ENCODE results near the gene KIR3DL2. TPM values are rescaled to one million over a fixed set of nuclear protein-coding genes. Genes with fewer than 3 reads are reported as not detected.
"Not testable (repeated sequence)": the region's sequence is repeated elsewhere in the genome, so short reads cannot be mapped to it uniquely, and the experiment has no call there.

KIR3DL2 gene
- not detected in 2 replicates for total RNA-seq (2014; rRNA removed; shearing (Covaris generic))

- H3K36me3 ChIP-seq; H3K27me3 ChIP-seq; H3K4me3 ChIP-seq; H3K4me1 ChIP-seq; H3K9me3 ChIP-seq (replicated peaks); H3K27ac ChIP-seq; DNase-seq: not testable (repeated sequence)
Observed at GRCh38 chr19:54850061-54850640, at the start of gene KIR3DL2. Gene KIR3DL2 (plus strand): TSS chr19:54850443. CDS start chr19:54850476, 33 bp downstream.

DNA sequence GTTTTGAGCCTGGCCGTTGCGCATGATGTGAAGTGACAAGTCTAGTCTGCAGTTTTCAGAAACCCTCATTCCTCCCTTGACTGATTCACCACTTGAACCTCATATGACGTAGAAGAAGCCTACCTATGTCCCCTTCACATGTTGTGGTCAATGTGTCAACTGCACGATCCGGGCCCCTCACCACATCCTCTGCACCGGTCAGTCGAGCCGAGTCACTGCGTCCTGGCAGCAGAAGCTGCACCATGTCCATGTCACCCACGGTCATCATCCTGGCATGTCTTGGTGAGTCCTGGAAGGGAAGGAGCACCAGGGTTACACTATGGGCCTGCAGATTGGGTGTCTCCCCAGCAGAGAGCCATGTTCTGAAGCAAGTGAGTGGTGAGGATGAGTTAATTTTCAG is 46.8 kb upstream of the KIR3DL2 start, which contains the start of gene KIR2DL4:
Gene KIR2DL4 (plus strand): TSS at position 201 of the 400 bp plus-strand sequence. CDS start 42 bp downstream, at position 243.
- Histone ChIP-seq H3K4me3 (no peak within 1 kb of the TSS), H3K27me3 (no peaks in the 10 kb centered on the region), H3K27ac (no peak within 1 kb of the TSS), H3K9me3 (replicated peaks) (no peaks in the 10 kb centered on the region), H3K36me3 (no peaks in the 10 kb centered on the region), H3K4me1 (no peaks in the 10 kb centered on the region)
- no peak for DNase-seq

DNA sequence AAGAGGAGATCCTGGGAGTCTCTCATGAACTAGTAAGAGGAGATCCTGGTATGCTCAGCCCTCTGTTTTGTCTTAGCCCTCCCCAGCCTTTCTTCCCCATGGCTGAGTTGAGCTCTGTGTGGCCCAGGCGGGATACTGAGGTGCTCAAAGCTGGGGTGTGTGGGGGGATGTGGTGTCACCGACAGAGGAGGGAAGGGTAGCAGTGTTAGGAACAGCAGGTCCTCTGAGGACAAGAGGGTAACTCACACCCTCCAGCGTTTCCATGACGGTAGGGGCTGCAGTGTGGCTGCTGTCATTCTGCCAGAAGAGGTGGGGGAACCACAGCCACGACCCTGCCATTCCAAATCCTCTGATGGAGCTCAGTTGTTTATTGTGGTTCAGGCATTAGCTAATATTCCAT is 46.1 kb upstream of the KIR3DL2 start:
- no peaks in the 10 kb centered on the region for H3K4me1 ChIP-seq
- no peak for DNase-seq

GRCh38 chr19:54804571-54804970 is 45.7 kb upstream of the KIR3DL2 start:
- H3K27me3 ChIP-seq: no peaks in the 10 kb centered on the region
- no peak overlapping the region for H3K27ac ChIP-seq
- H3K4me3 ChIP-seq: no peak overlapping the region
- no peaks in the 10 kb centered on the region for H3K4me1 ChIP-seq
- H3K36me3 ChIP-seq: no peaks in the 10 kb centered on the region
- no peaks in the 10 kb centered on the region for H3K9me3 ChIP-seq (replicated peaks)
- DNase-seq: no peak

More for the DNA sequence above, 46.1 kb upstream of the KIR3DL2 start:
- Histone ChIP-seq H3K9me3 (replicated peaks) (no peaks in the 10 kb centered on the region), H3K4me3 (no peak overlapping the region), H3K36me3 (no peaks in the 10 kb centered on the region), H3K27ac (no peak overlapping the region), H3K27me3 (no peaks in the 10 kb centered on the region)

- H3K4me3 ChIP-seq: no peak overlapping the region
- no peaks in the 10 kb centered on the region for H3K9me3 ChIP-seq (replicated peaks)
- no peaks in the 10 kb centered on the region for H3K27me3 ChIP-seq
Observed at GRCh38 chr19:54805665-54806515, 44.4 kb upstream of the KIR3DL2 start.

GRCh38 chr19:54806516-54806838 is 43.8 kb upstream of the KIR3DL2 start:
- no peaks in the 10 kb centered on the region for H3K9me3 ChIP-seq (replicated peaks)
- H3K36me3 ChIP-seq: no peaks in the 10 kb centered on the region
- no peaks in the 10 kb centered on the region for H3K27me3 ChIP-seq
- H3K4me1 ChIP-seq: no peaks in the 10 kb centered on the region
- H3K4me3 ChIP-seq: no peak overlapping the region
- no peak for DNase-seq
- no peak overlapping the region for H3K27ac ChIP-seq

More at GRCh38 chr19:54805665-54806515, 44.4 kb upstream of the KIR3DL2 start:
- Histone ChIP-seq H3K36me3 (no peaks in the 10 kb centered on the region), H3K27ac (no peak overlapping the region), H3K4me1 (no peaks in the 10 kb centered on the region)
- no peak for DNase-seq

DNA sequence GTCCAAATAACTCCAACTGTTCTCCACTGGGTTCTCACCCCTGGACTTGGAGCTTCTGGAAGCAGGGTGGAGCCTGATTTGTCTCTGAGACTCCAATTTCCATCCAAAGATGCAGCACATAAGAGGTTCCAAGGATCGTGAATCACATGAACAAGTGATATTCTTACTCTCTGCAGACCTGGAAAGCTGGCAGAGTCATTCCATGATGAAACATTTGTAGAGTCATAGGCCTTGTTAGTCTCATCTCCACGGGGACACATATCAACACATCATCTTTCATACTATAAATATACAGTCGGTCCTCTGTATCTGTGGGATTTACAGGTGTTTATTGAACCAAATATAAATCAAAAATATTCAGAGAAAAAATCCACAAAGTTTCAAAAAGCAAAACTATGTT is 35.7 kb upstream of the KIR3DL2 start:
- H3K4me3 ChIP-seq; H3K27ac ChIP-seq; H3K4me1 ChIP-seq; H3K36me3 ChIP-seq; DNase-seq; H3K9me3 ChIP-seq (replicated peaks); H3K27me3 ChIP-seq: not testable (repeated sequence)

DNA sequence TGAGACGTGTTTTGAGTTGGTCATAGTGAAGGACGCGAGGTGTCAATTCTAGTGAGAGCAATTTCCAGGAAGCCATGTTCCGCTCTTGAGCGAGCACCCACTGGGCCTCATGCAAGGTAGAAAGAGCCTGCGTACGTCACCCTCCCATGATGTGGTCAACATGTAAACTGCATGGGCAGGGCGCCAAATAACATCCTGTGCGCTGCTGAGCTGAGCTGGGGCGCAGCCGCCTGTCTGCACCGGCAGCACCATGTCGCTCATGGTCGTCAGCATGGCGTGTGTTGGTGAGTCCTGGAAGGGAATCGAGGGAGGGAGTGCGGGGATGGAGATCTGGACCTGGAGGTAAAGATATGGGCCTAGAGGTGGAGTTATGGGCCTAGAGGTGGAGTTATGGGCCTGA is 34.0 kb upstream of the KIR3DL2 start, which contains the start of gene KIR3DL1:
Gene KIR3DL1 (plus strand): TSS at position 218 of the 400 bp plus-strand sequence.
- H3K27me3 ChIP-seq; H3K36me3 ChIP-seq; H3K27ac ChIP-seq; H3K9me3 ChIP-seq (replicated peaks); H3K4me3 ChIP-seq; DNase-seq; H3K4me1 ChIP-seq: not testable (repeated sequence)

- Histone ChIP-seq H3K27ac (no peak overlapping the region), H3K9me3 (replicated peaks) (no peaks in the 10 kb centered on the region), H3K4me1 (no peaks in the 10 kb centered on the region), H3K36me3 (no peaks in the 10 kb centered on the region), H3K4me3 (no peak overlapping the region), H3K27me3 (no peaks in the 10 kb centered on the region)
- no peak for DNase-seq
Observed at GRCh38 chr19:54817670-54818536, 32.3 kb upstream of the KIR3DL2 start.

GRCh38 chr19:54824416-54824815 is 25.8 kb upstream of the KIR3DL2 start:
- H3K27me3 ChIP-seq; H3K4me3 ChIP-seq; H3K9me3 ChIP-seq (replicated peaks); H3K36me3 ChIP-seq; H3K27ac ChIP-seq; H3K4me1 ChIP-seq; DNase-seq: not testable (repeated sequence)

DNA sequence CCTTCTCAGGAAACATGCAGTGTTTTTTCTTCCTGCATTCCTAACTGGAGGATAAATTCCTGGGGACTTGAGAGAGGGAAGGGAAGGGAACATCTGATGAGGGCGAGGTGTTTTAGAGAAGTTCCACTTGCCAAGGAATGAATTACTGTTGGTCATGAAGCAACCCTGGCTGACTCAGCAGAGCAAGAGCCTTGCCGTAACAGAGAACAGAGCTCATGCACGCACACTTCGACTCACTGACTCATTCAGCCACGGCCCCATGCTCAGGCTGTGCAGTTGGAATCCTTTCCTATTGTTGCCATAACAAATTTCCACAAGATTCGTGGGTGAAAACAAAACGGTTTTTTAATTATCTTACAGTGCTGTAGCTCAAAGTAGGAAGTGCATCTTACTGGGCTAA is 24.9 kb upstream of the KIR3DL2 start:
- H3K27me3 ChIP-seq; H3K36me3 ChIP-seq; H3K4me3 ChIP-seq; H3K4me1 ChIP-seq; H3K27ac ChIP-seq; H3K9me3 ChIP-seq (replicated peaks); DNase-seq: not testable (repeated sequence)

DNA sequence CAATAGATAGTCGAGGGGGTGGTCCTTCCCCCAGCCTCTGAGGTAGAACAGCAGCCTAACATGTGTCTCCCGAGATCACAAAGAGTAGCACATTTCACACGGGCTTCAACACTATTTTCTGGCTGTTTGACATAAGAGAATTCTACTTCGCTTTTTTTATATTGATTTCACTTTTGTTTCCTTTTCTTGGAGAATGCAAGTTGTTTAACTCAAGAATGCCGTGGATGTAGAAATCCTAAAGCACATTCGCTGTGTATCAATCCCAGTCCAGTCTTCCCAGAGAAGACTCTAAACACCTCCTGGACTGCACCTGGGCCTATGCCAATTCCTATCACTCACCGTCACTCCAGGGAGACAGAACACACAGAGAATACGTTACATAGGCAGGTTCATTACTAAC is 22.2 kb upstream of the KIR3DL2 start:
- H3K4me1 ChIP-seq; H3K9me3 ChIP-seq (replicated peaks); DNase-seq; H3K4me3 ChIP-seq; H3K27me3 ChIP-seq; H3K27ac ChIP-seq; H3K36me3 ChIP-seq: not testable (repeated sequence)

- H3K27ac ChIP-seq; H3K36me3 ChIP-seq; H3K27me3 ChIP-seq; H3K4me1 ChIP-seq; DNase-seq; H3K9me3 ChIP-seq (replicated peaks); H3K4me3 ChIP-seq: not testable (repeated sequence)
Observed at GRCh38 chr19:54832496-54832895, 17.7 kb upstream of the KIR3DL2 start, which contains the start of gene KIR2DS4. Gene KIR2DS4 (plus strand): TSS chr19:54832676.

DNA sequence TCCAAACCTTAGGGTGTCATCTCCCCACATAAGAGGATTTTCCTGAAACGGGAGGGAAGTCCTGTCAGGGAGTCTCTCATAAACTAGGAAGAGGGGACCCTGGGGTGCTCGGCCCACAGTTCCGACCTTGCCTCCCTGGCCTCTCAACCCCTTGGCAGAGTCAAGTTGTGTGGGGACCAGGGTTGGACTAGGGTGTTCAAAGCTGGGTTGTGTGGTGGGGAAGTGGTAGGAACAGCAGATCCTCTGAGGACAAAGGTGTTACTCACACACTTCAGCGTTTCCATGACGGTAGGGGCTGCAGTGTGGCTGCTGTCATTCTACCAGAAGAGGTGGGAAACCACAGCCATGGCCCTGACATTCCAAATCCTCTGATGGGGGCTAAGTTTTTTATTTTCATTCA is 15.1 kb upstream of the KIR3DL2 start:
- DNase-seq; H3K9me3 ChIP-seq (replicated peaks); H3K36me3 ChIP-seq; H3K4me3 ChIP-seq; H3K27me3 ChIP-seq; H3K4me1 ChIP-seq; H3K27ac ChIP-seq: not testable (repeated sequence)

- not testable (repeated sequence) for H3K27ac ChIP-seq; H3K4me1 ChIP-seq; H3K27me3 ChIP-seq; H3K9me3 ChIP-seq (replicated peaks); DNase-seq; H3K4me3 ChIP-seq; H3K36me3 ChIP-seq
Observed at GRCh38 chr19:54837522-54837921, 12.7 kb upstream of the KIR3DL2 start.
